Measurements from ENCODE around the gene R3HDM2.

- TF ChIP-seq CTCF (IDR thresholded peaks at IDR 0.05) (no peak), POLR2A (IDR thresholded peaks at IDR 0.05) (no peak)
Observed at GRCh38 chr12:57456737-57457490, 26.1 kb upstream of the R3HDM2 start.
